Epithelial cell of prostate (primary cell): Measurements from ENCODE around the gene MRPL50.
A peak's percentile ranks its signal among the peaks of the same experiment; 100 is the strongest.

Experiments used
- DNase-seq: peaks from one replicate; pipeline ENCODE4 v3.0.0-alpha.2; 2011; ENCODE audit warnings: low read depth, low spot score
- H3K27ac ChIP-seq: fragments of 450-650 bp; 2 replicates; pipeline ENCODE4 v1.5.1; 2017; ENCODE audit warnings: mild to moderate bottlenecking

Gene MRPL50

DNA sequence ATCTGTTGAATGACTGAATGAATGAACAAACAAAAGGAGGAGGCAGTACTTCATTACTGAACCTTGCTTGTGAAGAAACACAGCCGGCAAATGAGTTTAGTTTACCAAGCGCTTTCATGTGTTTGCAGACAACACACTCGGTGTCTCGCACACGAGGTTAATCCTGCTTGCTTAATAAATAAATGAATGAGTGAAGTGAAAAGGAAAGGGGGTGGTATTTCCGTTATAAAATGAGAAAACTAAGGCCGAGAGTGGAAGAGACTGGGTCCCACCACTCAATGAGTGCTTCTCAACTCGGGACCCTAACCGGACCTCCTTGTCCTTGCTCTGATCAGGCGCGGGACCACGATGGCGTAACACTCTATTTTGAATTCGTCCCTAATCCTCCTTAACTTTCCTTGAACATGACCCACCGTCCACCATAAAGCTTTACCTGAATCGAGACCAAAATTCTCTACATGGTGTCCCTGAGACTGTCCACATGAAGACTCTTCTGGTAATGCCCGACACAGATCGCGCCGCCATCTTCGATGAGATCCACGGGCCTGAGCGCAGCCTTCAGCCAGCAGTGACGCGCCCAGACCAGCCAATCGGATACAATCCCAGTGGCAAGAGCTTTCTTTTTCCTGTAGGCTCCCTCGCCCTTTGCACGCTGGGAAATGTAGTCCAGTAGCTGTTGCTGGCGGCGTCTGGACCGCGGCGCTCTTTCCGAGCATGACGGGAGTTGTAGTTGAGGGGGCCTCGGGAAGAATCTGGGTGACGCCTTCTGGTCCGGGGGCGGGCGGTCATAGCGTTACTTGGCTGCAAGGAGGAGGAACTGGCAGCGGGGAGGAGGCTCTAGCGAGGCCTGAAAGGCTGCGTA, at the start of gene MRPL50, which contains the start of gene ZNF189:
Gene MRPL50 (minus strand): TSS at position 551 of the 862 bp plus-strand sequence. CDS start 26 bp downstream, at position 525.
Gene ZNF189 (plus strand): TSS at position 784 of the 862 bp plus-strand sequence. CDS start 306 bp downstream, outside the sequence.
- H3K27ac ChIP-seq: peak within 1 kb of the TSS; percentile 38
- DNase-seq: peak; percentile 94

DNA sequence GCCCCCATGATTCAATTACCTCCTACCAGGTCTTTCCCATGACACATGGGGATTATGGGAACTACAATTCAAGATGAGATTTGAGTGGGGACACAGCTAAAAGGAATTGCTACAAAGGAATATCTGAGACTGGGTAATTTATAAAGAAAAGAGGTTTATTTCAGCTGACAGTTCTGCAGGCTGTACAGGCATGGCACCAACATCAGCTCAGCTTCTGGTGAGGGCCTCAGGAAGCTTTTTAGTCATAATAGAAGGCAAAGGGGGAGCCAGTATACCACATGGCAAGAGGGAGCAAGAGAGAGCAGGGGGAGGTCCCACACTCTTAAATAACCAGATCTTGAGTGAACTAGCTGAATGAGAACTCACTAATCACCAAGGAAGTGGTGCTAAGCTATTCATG, 48.3 kb upstream of the MRPL50 start:
- DNase-seq: no peak
- no peak overlapping the region for H3K27ac ChIP-seq

DNA sequence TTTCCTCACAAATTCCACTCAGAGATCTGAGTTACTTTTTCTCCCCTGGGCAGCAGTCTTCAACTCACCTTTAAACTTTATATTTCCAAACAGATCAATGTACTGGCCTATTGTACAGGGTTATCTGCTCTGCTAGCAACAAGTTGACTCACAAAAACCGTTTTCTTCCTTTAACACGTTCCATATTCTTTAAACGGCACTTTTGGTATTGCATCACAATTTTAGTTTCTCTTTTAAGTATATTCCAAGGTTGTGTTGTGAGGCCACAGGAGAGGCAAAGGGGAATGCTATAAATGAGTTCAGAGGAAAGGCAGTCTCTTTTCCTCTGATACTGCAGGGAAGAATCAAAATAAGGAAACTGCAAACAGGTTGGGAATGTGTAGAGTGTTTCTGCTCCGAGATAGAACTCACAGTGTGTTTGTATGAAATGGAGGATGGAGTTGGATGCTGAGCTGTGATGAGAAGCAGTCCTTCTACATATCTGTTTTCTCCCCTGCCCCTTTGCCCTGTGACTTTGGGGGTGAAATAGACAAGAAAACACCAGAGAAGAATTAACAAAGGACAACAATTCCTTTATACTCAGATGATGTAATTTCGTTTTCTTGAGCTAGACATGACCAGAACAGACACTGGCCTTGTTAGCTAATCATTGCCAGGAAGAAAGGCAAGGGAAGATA, 47.1 kb upstream of the MRPL50 start:
- DNase-seq: no peak
- H3K27ac ChIP-seq: no peak overlapping the region

DNA sequence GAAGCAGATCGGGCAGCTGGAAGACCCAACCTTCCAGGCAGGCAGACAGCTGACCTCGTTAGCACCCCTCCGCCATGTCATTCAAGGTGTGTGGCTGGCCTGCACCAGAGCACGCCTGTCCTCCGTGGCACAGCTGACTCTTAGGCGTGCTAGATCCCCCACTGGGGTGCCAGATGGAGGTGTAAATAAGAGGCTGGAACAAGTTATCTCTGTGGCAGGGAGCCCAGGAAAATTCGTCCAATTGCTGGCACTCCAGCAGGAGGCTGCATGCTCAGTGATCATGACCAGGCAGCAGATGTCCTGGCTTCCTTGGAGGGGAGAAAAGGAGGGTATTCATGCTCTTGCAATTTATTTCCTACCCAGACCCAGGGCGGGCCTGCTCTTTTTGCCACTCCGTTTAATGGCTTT, 45.0 kb upstream of the MRPL50 start:
- no peak overlapping the region for H3K27ac ChIP-seq
- no peak for DNase-seq

DNA sequence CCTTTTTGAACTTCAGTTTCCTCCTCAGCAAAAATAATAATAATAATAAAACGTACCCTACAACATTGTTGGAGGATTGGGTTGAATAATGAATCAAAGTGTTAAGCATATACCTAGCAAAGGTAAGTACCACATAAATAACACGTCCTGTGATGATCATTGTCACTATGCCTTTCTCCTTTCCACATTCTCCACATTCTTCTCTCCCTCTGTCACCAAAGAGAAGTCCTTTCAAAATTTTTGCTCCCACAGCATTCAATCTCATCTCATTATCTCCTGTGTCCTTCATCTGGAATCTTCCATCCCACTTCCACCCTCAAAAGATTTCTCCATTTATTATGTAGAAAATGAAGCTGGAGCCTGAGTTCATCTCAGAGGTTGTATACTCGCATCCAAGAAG, 44.3 kb upstream of the MRPL50 start:
- DNase-seq: no peak

DNA sequence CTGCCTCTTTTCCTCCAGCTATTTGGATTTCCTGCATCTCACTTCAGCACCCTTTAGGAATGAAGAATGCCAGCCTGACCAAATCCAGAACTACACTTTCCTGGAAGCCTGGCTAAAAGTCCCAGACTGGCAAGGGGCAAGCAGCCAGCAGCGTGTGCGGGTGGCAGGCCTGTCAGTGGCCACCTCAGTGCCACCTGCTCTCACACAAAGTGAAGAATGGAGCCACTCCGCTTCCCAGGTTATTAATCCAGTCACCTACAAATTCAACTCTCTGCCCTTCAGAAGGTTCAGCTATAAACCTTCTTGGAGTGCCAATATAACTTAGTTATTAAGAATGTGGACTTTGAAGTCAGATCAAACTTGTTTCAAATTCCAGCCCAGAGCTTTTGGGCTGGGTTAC, 43.9 kb upstream of the MRPL50 start:
- no peak overlapping the region for H3K27ac ChIP-seq
- DNase-seq: no peak

More for the DNA sequence above, 44.3 kb upstream of the MRPL50 start:
- no peak overlapping the region for H3K27ac ChIP-seq

DNA sequence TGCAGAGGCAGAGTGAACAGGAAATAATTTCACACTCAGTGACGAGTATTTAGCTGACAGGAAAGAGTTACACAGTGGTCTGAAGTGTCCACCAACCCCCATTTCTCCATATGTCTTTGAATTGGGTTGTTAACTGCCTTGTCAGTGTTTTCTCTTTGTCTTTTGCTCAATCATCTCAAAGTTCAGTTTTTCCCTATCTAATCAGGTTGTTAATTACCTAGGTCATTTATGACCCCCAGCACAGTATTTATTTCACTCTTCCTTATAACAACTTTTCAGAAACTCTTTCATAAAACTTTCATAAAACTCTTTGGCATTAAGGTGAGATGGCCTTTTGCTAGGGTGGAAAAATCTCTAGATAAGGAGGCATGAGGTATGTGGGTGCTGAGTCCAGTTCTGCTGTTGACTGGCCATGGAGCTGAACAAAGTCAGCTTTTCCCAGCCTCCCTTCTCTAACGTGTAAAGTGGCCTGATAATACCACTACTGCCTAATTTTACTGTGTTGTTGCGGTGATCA, 42.4 kb upstream of the MRPL50 start:
- DNase-seq: no peak
- no peak overlapping the region for H3K27ac ChIP-seq

DNA sequence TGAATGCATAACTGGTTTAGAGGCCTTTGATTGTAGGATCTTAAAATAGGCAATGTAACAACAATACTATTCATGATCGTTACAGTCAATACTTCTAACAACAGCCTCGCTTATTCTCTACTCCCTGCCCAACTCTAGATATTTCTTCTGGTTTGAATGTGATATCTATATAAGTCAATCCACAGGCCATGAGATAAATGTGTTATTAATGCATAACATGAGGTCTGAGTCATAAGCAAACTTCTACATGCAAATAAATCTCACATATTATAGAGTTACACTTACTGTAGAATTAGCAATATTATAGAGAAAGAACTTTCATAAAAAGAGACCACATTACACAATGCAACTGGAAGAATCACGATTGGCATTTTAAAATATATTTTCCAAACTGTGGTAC, 40.1 kb upstream of the MRPL50 start:
- H3K27ac ChIP-seq: no peak overlapping the region
- no peak for DNase-seq

DNA sequence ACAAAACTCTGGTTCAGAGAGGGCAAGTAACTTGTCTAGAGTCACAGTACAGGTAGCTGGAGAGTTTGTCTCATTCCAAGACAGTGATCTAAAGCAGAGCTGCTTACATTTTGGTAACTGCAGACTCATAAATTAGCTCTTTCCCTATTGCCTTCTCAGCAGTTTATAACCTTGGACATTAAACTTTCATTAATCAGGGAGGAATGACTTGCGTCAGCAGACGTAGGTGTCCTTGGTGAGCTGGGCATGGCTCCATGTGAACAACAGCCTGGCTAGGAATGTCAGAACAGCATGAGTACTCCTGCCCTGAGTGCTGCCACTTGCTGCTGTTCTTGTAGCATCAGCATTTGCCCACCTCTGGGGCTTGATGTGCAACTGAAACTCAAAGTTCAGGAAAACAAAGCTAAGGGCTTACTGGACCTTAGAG, 39.4 kb upstream of the MRPL50 start:
- no peak for DNase-seq
- H3K27ac ChIP-seq: no peak overlapping the region

DNA sequence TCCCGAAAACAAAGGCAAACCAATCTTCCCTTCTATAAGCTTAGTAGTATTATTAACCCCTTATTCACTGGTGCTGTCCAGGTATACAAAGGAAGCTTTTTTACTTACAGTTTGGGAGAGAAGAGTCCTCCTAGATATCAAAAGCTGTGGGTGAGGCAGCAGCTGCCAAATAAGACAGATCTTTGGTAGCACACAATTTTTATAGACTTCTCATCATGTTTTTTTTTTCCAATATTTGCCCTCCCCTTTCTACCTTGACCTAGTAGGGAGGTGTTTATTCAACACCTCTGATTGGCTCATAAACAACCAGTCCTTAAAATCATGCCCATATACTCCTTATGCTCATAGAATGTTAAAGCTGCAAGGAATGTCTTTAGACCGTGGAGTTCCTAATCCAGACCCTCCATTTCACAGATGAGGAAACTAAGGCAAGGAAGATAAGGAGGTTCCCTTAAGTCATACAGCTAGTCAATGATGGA, 37.2 kb upstream of the MRPL50 start, which contains the start of gene ALDOB:
Gene ALDOB (minus strand): TSS at position 174 of the 479 bp plus-strand sequence. CDS start 4,887 bp downstream, outside the sequence.
- DNase-seq: no peak

DNA sequence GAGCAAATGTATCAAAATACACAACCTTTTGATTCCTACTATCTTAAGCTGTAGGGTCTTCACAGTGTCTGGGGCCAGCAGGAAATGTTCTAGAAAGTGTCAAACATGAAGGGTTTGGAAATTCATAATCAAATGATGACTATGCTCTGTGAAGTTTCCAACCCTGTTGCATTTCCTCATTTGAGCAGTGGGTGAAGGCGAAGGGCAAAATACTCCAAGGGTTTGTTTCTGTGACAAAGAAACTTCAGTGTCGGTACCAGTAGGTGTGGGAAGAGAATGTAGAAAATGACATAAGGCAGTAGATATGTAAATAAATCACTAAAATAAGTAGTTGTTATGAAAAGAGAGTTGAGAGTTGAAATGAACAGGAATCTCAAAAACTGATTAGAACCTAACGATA, 36.6 kb upstream of the MRPL50 start:
- DNase-seq: no peak

More for the DNA sequence above, 37.2 kb upstream of the MRPL50 start, which contains the start of gene ALDOB:
- no peak within 1 kb of the TSS for H3K27ac ChIP-seq

DNA sequence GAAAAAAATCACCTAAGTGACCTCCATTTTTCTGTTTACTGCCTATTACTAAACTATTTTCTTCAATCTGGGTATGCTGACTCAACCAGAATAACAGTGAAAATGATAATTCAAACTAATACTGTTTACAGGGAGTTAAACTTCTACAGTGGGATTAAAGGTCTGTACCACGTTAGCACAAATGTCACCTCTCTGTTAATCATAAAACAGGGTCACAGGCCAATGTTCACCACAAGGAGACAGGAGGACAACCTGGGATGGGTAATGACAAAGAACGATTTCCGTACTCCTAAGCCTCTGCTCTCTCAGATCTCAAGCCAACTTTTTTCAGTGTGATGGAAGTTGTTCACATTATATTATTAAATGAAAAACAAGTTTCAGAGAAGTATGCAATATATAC, 34.8 kb upstream of the MRPL50 start:
- no peak overlapping the region for H3K27ac ChIP-seq
- no peak for DNase-seq

More for the DNA sequence above, 36.6 kb upstream of the MRPL50 start:
- no peak overlapping the region for H3K27ac ChIP-seq

DNA sequence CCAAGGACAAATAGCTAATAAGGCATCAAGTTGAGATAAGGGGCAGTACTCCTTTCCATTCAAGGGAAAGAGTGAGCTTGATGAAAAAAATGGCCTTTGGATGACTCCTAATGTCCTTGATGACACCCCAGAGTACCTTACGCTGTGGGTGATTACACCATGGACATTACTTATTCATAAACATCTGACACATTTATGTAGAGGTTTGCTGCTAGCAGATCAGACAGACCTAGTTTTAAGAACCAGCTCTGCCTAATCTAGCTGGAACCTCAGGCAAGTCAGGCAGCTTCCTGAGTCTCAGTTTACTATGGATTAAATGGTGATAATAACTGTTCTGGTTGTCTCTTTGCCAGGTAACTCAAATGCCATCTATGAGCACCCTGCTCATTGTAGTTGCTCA, 34.3 kb upstream of the MRPL50 start:
- DNase-seq: no peak
- no peak overlapping the region for H3K27ac ChIP-seq

DNA sequence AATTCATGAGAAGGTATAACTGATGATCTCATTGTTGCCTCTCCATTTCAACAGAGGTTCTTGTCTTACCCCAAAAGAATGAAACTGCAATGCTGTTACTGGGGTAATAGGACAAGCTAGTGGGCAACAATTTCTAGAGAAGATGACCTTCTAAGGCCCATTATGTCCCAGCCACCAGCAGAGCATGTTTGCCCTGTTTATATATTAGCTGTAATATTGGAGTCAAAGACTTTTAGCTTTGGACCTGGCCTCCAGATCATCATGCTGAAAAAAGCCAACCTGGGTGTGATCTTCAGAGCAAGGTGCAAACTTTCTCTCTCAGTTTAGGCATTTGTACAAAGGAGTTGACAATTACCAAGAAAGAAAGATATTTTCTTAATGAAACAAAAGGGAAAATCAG, 33.8 kb upstream of the MRPL50 start:
- no peak for DNase-seq

DNA sequence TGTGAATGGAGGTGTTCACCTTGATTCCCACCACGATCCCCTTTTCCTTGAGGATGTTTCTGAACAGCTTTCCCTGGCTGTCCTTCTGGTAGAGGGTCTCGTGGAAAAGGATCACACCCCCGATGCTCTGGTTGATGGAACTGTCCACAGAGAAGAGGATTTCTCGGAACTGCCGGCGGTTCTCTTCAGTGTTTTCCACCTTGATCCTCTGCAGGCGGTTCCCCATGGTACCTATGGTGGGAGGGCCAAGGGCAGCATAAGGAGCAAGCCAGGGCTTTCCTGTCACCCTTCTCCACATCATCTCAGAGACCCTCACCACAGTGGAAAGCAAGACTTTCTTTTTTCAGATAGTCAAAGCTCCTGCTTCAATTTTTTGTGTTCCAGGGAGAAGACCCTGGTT, 31.3 kb upstream of the MRPL50 start:
- no peak for DNase-seq
- H3K27ac ChIP-seq: no peak overlapping the region

More for the DNA sequence above, 33.8 kb upstream of the MRPL50 start:
- no peak overlapping the region for H3K27ac ChIP-seq

DNA sequence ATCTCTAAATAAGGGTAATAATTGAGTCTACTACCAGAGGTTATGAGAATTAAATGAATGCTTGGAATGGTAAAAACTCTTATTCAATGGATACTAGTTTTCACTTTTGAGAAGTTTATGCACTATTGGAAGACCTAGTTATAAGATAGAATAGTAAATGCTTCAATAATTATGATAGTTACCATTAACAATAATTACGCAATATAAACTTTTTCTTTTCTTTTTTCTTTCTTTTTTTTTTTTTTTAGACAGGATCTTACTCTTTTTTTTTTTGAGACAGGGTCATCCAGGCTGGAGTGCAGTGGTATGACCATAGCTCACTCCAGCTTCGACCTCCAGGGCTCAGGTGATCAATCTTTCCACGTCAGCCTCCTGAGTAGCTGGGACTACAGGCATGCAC, 30.5 kb upstream of the MRPL50 start:
- DNase-seq: no peak
- no peak overlapping the region for H3K27ac ChIP-seq

DNA sequence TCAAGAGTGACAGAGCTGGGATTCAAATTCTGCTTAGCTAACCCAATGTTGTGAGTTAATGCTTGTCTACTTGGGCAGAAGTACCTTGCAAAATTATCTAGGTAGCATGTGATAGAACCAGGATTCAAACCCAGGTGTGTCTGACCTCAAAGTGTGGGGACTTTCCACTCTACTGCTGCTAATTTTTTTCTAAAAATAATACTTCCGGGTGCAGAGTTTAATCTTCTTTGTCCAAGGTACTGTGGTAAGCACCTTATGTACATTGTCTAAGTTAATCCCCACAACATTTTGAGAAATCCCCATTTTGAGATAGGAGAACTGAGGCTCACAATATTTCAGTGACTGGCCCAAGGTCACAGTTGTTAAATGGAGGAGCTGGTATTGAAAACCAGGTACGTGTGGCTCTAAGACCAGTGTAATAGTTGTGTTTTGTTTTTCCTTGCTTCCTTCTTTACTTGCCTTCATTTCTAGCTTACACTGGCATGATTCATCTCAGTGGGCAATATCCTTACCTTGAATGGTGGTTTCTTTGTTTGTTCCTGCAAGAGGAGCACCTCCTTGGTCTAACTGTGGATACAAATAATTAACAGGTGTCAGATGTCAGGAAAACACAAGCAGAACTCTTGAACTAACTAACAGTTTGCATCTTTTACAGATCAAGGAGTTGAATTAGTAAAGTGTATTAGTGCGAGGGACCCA, 29.7 kb upstream of the MRPL50 start:
- no peak for DNase-seq
- no peak overlapping the region for H3K27ac ChIP-seq

DNA sequence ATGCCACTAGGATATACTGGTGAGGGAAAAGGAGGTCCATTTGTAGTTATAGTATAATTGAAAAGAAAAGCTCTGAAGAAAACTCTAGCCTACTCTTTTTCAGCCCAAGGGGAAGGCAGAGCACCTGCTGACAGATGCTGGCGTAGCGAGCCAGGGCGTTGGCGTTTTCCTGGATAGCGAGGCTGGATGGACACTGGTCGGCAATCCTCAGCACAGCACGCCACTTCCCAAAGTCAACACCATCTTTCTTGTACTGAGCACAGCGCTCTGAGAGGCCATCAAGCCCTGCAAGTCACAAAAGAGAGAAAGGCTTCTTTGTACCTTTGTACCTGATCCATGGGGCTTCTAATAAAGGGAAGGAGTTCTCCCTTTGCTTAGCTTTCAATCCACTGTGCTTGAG, 28.9 kb upstream of the MRPL50 start:
- H3K27ac ChIP-seq: no peak overlapping the region
- DNase-seq: no peak

DNA sequence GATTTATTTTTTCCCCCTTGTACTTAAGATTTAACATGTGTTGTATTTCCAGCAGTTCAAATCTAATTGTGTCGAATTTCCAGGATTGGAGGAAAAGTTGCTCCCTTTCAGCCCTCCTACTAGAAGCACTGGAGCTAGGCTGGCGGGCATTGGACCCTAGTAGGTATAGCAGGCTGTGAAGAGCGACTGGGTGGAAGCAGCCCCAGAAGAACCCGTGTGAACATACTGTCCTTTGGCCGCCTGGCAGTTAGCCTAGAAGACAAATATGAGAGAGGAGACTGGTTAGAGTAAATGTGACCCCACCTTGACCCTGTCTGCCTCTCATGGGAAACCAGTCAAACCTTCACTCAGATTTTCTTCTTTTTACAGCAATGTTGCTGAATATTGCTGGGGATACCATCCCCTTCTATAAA, 23.2 kb upstream of the MRPL50 start:
- H3K27ac ChIP-seq: no peak overlapping the region
- no peak for DNase-seq

DNA sequence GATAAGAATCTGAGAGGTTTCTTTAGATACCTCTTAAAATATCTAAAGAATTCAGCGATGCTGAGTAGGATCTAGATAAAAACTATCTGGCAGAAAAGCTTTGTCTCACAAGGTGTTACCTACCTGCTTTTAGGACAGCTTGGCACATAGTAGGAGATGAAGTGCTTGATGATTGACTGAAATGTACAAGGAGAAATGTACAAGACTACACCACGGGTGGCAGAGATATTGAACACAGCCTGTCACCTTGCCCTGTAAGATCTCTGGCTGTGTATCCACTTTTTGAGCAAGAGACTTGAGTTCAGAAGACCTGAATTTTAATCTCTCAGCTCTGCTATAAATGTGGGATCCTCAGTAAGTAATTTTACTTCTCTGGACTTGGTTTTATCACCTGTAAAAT, 21.4 kb upstream of the MRPL50 start:
- DNase-seq: no peak
- H3K27ac ChIP-seq: no peak overlapping the region
